IPS-15b (cell line): ENCODE measurements around the gene P3R3URF.
"Not testable (repeated sequence)": the region's sequence is repeated elsewhere in the genome, so short reads cannot be mapped to it uniquely, and the experiment has no call there.

Experiments
- H3K27me3 ChIP-seq: one replicate; pipeline ENCODE4 v1.6.1; 2013; ENCODE audit warnings: low read length; ENCODE audit not compliant: control insufficient read depth, insufficient read depth
- H3K36me3 ChIP-seq: one replicate; pipeline ENCODE4 v1.6.1; 2013; ENCODE audit warnings: low read length; ENCODE audit not compliant: control insufficient read depth, insufficient read depth
- H3K4me1 ChIP-seq: one replicate; pipeline ENCODE4 v1.6.1; 2013; ENCODE audit warnings: mild to moderate bottlenecking, low read length; ENCODE audit not compliant: control insufficient read depth, insufficient read depth
- H3K4me3 ChIP-seq: one replicate; pipeline ENCODE4 v1.5.1; 2013; ENCODE audit warnings: low read depth, low read length
- H3K9ac ChIP-seq: one replicate; pipeline ENCODE4 v1.6.1; 2013; ENCODE audit warnings: low read depth, mild to moderate bottlenecking, low read length
- H3K9me3 ChIP-seq: one replicate; pipeline ENCODE4 v1.6.1; 2013; ENCODE audit warnings: mild to moderate bottlenecking, low read length; ENCODE audit not compliant: control insufficient read depth, insufficient read depth

P3R3URF gene

DNA sequence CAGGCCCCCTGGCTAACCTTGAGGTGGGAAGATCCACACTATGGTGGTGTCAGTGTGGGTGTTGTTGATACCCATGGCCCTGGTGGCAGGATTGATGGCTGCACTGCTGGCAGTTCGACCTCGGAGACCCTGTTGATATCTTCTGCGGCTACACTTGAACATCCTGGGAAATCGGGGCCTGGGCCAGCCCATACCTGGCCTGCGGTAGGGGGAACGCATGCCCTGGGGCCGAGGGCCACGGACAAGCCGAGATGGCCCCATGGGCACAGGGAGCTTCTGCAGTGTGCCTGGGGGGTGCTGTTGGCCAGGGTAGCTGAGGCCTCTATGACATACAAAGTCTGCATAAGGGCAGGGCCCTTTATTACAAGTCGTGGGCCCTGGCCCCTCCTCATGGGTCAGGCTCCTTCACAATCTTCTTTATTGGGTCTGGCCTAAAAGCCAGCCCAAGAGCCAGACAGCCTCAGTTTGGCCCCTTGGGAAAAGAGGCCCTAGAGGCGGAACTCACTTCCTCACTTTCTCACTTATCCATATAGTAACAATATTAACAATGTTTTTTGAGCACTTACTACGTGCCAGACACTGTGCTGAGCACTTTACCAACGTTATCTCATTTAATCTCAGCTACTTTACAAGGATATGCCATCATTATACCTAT, at the start of gene P3R3URF:
Gene P3R3URF (minus strand): TSS at position 278 of the 655 bp plus-strand sequence. CDS start 17 bp downstream, at position 261.
- H3K9ac ChIP-seq: no peak within 1 kb of the TSS
- no peaks in the 10 kb centered on the region for H3K9me3 ChIP-seq
- H3K4me3 ChIP-seq: no peak within 1 kb of the TSS
- H3K36me3 ChIP-seq: no peaks in the 10 kb centered on the region
- peaks cover 12% of the 10 kb centered on the region for H3K4me1 ChIP-seq
- no peaks in the 10 kb centered on the region for H3K27me3 ChIP-seq

DNA sequence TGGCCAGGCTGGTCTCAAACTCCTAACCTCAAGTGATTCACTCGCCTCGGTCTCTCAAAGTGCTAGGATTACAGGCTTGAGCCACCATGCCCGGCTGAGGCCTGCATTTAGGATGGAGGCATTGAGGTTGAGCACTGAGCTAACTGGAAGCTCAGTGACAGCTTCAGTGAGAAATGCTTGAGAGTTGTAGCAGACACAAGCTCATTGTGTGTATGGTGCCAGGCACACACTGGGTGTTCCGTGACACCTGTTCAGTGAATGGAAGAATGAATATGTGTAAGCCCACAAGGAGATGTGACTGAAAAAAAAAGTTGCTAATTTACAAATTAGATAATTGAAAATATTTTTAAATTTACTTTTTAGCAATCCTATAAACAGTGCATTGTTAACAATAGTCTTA, 48.7 kb upstream of the P3R3URF start:
- Histone ChIP-seq H3K9me3 (no peaks in the 10 kb centered on the region), H3K4me3 (no peak overlapping the region), H3K9ac (no peak overlapping the region), H3K36me3 (no peaks in the 10 kb centered on the region), H3K27me3 (no peaks in the 10 kb centered on the region), H3K4me1 (peaks cover 14% of the 10 kb centered on the region)

DNA sequence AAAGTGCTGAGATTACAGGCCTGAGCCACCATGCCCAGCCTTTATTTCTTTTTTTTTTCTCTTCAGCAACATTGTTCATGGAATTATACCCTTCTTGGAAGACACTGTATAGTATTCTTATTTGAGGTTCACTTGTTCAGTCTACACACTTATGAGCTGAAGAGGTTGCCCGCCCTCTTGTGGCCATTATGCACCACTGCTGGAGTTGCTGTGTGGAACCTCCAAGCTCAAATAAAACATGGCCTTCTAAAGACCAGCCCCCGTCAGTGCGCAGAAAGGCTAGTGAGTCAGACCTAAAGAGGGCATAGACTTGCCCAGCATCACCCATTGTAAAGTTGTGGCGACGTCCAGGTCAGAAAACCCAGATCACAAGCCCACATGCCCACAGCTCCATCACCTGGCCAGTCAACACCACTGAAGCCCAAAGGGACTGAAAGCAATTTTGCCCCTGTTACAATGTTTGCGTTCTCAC, 47.2 kb upstream of the P3R3URF start:
- Histone ChIP-seq H3K9me3 (no peaks in the 10 kb centered on the region), H3K4me3 (no peak overlapping the region), H3K27me3 (no peaks in the 10 kb centered on the region), H3K4me1 (peaks cover 14% of the 10 kb centered on the region), H3K36me3 (peaks cover 2% of the 10 kb centered on the region), H3K9ac (no peak overlapping the region)

DNA sequence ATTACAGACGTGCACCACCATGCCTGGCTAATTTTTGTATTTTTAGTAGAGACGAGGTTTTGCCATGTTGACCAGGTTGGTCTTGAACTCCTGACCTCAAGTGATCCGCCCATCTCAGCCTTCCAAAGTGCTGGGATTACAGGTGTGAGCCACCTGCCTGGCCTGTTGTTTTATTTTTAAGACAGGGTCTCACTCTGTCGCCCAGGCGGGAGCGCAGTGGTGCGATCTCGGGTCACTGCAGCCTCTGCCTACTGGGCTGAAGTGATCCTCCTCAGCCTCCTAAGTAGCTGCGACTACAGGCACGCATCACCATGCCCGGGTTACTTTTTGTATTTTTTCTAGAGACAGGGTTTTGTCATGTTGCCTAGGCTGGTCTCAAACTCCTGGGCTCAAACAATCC, 46.8 kb upstream of the P3R3URF start:
- H3K9ac ChIP-seq, H3K4me3 ChIP-seq, H3K27me3 ChIP-seq, H3K36me3 ChIP-seq, H3K9me3 ChIP-seq: not testable (repeated sequence)
- peaks cover 14% of the 10 kb centered on the region for H3K4me1 ChIP-seq

DNA sequence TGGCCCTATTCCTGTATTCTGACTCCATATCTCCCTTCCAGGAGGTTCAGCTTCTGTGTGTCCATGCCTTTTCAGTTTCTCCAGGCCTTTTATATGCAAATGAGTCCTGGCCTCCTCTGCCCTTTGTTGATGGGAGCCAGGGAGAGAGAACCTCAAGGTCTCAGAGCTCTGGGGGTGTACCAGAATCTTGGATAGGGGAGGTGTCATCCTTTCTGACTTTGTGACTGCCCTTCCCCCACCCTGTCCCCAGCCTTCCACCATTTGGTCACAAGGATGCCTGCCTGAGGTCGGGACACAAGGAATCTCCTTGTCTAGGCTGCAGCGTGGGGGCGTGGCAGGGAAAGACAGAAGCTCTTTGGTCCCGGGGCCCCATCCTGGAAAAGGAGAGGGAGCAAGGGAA, 45.5 kb upstream of the P3R3URF start:
- Histone ChIP-seq H3K36me3 (peaks cover 2% of the 10 kb centered on the region), H3K4me3 (no peak overlapping the region), H3K27me3 (no peaks in the 10 kb centered on the region), H3K9me3 (no peaks in the 10 kb centered on the region), H3K9ac (no peak overlapping the region), H3K4me1 (peaks cover 14% of the 10 kb centered on the region)

DNA sequence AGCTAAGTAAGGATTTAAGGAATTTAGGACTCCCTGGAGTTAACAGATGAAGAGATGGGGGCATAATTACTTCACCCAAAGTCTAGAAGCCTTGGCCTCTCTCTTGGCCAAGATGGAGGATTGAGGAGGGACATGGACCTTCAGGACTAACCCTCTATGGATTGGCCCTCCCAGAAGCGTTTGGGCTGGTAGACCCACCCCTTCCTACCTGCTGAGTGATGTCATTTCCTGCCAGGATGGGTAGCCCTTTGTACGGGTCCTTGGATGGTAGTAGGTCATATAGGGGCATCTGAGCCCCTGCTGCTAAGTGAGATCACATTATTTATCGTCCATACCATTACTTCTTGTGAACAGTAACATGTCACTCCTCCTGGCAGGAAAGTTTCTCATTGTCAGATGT, 44.5 kb upstream of the P3R3URF start:
- H3K4me1 ChIP-seq: peaks cover 14% of the 10 kb centered on the region

DNA sequence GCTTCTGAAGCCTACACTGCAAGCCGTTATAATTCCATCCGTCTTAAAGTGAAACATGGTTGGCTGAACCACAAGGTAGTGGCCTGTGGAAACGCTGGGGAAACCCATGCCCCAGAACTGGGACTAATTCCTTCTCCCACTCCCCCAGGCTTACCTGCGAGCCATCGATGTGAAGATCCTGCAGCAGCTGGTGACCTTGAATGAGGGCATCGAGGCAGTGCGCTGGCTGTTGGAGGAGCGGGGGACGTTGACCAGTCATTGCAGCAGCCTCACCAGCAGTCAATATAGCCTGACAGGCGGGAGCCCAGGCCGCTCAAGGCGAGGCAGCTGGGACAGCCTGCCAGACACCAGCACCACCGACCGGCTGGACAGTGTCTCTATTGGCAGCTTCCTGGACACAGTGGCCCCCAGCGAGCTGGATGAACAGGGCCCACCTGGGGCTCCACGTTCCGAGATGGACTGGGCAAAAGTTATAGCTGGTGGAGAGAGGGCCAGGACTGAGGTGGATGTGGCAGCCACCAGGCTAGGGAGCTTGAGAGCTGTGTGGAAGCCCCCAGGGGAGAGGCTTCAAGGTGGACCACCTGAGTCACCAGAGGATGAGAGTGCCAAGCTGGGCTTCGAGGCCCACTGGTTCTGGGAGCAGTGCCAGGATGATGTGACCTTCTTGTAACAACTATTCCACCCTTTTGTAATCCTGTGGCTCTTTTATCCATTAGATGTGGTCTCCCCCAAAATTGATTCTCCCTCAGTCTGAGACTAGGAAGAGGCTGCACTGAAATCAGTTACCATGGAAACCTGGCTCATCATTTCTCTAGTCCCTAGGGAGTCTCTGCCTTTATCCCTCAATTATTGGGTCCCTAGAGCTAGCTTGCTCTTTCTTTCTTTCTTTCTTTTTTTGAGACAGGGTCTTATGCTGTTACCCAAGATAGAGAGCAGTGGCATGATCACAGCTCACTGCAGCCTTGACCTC, 43.5 kb upstream of the P3R3URF start:
- H3K4me1 ChIP-seq: peaks cover 14% of the 10 kb centered on the region
- no peaks in the 10 kb centered on the region for H3K27me3 ChIP-seq
- H3K9me3 ChIP-seq: no peaks in the 10 kb centered on the region
- no peak overlapping the region for H3K4me3 ChIP-seq
- H3K36me3 ChIP-seq: peaks cover 2% of the 10 kb centered on the region
- H3K9ac ChIP-seq: no peak overlapping the region

More for the DNA sequence above, 44.5 kb upstream of the P3R3URF start:
- no peak overlapping the region for H3K4me3 ChIP-seq
- no peak overlapping the region for H3K9ac ChIP-seq
- H3K36me3 ChIP-seq: peaks cover 2% of the 10 kb centered on the region
- H3K27me3 ChIP-seq: no peaks in the 10 kb centered on the region
- no peaks in the 10 kb centered on the region for H3K9me3 ChIP-seq

DNA sequence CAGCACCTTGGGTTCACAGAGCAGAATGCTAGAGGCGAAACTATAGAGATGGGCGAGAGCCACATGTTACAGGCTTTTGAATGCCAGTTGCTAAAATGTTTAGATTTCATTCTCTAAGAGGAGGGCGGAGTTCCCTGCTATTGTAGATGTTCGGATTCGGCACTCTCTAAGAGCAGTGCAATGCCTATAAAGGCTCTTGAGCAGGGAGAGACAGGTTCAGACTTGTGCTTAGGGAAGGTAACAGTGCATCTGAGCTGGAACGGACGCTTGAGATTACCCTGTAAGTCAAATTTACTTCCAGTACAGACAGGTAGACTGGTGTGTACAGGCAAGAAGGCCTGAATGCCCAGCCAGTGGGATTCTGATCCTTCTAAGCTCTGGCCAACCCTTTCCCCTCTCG, 42.2 kb upstream of the P3R3URF start:
- Histone ChIP-seq H3K27me3 (no peaks in the 10 kb centered on the region), H3K4me1 (peaks cover 11% of the 10 kb centered on the region), H3K9me3 (no peaks in the 10 kb centered on the region), H3K4me3 (no peak overlapping the region), H3K9ac (no peak overlapping the region), H3K36me3 (peaks cover 2% of the 10 kb centered on the region)

DNA sequence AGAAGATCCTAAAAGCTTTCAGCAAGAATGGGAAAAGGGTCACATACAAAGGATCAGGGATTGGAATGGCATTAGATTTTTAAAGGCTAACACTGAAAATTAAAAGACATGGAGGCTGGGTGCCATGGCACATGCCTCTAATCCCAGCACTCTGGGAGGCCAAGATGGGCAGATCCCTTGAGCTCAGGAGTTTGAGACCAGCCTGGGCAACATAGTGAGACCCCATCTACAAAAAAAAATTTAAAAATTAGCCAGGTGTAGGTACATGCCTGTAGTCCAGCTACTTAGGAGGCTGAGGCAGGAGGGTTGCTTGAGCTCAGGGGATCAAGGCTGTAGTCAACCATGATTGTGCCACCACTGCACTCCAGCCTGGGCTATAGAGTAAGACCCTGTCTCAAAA, 39.2 kb upstream of the P3R3URF start:
- H3K27me3 ChIP-seq: no peaks in the 10 kb centered on the region
- no peak overlapping the region for H3K4me3 ChIP-seq
- H3K4me1 ChIP-seq: no peaks in the 10 kb centered on the region
- no peaks in the 10 kb centered on the region for H3K9me3 ChIP-seq
- no peak overlapping the region for H3K9ac ChIP-seq
- H3K36me3 ChIP-seq: peaks cover 2% of the 10 kb centered on the region

DNA sequence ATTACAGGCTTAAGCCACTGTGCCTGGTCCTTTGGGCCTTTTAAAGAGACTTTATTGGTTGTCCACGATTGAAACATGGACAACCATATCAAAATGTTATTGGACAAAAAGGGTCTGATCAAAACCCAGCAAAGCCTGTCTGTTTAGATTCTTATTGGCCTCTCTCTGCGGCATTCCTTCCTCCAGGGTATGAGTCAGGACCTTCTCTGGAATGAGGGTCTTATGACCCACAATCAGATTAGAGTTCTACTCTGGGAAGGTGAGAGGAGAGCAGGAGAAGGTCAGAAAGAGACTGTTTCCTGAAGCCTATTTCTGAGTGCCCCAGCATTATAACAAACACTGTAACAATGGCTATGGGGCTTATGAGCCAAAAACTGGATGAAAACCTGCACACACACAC, 34.8 kb upstream of the P3R3URF start:
- no peaks in the 10 kb centered on the region for H3K27me3 ChIP-seq
- no peak overlapping the region for H3K4me3 ChIP-seq
- H3K36me3 ChIP-seq: no peaks in the 10 kb centered on the region
- H3K9me3 ChIP-seq: no peaks in the 10 kb centered on the region
- H3K4me1 ChIP-seq: no peaks in the 10 kb centered on the region
- no peak overlapping the region for H3K9ac ChIP-seq

DNA sequence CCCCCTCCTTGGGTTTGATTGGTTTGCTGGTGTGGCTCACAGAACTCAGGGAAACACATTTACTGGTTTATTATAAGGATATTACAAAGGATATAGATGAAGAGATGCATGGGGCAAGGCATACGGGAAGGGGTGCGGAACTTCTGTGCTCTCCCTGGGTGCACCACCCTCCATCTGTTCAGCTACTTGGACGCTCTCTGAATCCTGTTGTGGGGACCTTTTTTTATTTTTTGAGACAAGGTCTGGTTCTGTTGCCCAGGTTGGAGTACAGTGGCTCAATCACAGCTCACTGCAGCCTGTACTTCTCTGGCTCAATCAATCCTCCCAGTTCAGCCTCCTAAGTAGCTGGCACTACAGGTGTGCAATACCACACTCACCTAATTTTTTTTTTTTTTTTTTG, 34.3 kb upstream of the P3R3URF start:
- no peak overlapping the region for H3K9ac ChIP-seq
- no peaks in the 10 kb centered on the region for H3K9me3 ChIP-seq
- no peaks in the 10 kb centered on the region for H3K4me1 ChIP-seq
- H3K4me3 ChIP-seq: no peak overlapping the region
- H3K27me3 ChIP-seq: no peaks in the 10 kb centered on the region
- H3K36me3 ChIP-seq: no peaks in the 10 kb centered on the region

DNA sequence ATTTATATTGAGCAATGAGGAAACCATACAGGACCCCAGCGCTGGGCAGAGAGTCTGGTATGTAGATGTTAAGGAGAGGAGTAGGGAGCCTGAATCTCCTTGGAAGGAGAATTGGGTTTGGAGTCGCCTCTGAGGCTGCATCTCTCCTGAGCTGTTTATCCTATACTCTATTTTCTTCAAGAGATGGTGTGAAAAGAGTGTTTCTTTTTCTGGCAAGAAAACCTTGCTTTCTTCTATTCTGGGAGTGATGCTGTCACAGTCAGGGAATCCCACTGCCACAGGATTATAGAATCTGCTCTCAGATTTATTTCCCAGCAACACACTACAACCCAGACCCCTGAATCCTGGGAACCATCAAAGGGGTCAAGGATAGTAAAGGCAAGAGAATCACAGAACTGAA, 30.1 kb upstream of the P3R3URF start:
- Histone ChIP-seq H3K27me3 (no peaks in the 10 kb centered on the region), H3K4me1 (peaks cover 2% of the 10 kb centered on the region), H3K36me3 (no peaks in the 10 kb centered on the region), H3K4me3 (no peak overlapping the region), H3K9me3 (no peaks in the 10 kb centered on the region), H3K9ac (no peak overlapping the region)
